Panc1 (cell line): ENCODE measurements around the gene NOC2L. TPM values are rescaled to one million over a fixed set of nuclear protein-coding genes. Genes with fewer than 3 reads are reported as not detected.

ENCODE experiments used
- ATAC-seq: fragments of 200-7000 bp; cut with Tn5 transposase; 2 replicates; pipeline ENCODE4 v1.9.1; 2020; ENCODE audit warnings: mild to moderate bottlenecking, moderate library complexity
- BruUV-seq: library from RNA; stranded (reverse); fragments of 400-500 nt; replicated peaks from 2 replicates; lab custom pipeline; 2021; lab: Mats Ljungman, UMichigan
- CTCF ChIA-PET: fragments of 300-600 bp; sonication (Branson Sonifier 250); formaldehyde crosslinking; loops from one replicate; lab custom pipeline; 2022; ENCODE audit warnings: antibody characterized with exemption; lab: Charles Lee
- POLR2A ChIA-PET: fragments of 300-600 bp; sonication (Branson Sonifier 250); formaldehyde crosslinking; loops from one replicate; lab custom pipeline; 2022; ENCODE audit warnings: antibody characterized with exemption; lab: Charles Lee
- DNase-seq: peaks from one replicate; pipeline ENCODE4 v3.0.0-alpha.2; 2010; ENCODE audit warnings: low read depth, low spot score
- H3K27ac ChIP-seq: 2 replicates; pipeline ENCODE4 v1.5.1; 2011; ENCODE audit warnings: mild to moderate bottlenecking, low read length, inconsistent platforms
- H3K27me3 ChIP-seq: fragments of 200-500 bp; sonication (Bioruptor generic); 2 replicates; pipeline ENCODE4 v1.6.0; 2014; ENCODE audit warnings: low read length, inconsistent platforms; ENCODE audit not compliant: control insufficient read depth, insufficient read depth
- H3K36me3 ChIP-seq: fragments of 200-500 bp; sonication (Bioruptor generic); 2 replicates; pipeline ENCODE4 v1.5.1; 2014; ENCODE audit warnings: inconsistent platforms, mild to moderate bottlenecking, low read length, moderate library complexity; ENCODE audit not compliant: control insufficient read depth, insufficient read depth
- H3K4me1 ChIP-seq: 2 replicates; pipeline ENCODE4 v1.5.1; 2011; ENCODE audit warnings: inconsistent platforms, mild to moderate bottlenecking, low read length, moderate library complexity; ENCODE audit not compliant: control insufficient read depth, insufficient read depth
- H3K4me3 ChIP-seq, 2 experiments: 2 replicates each; pipeline ENCODE4 v1.5.1; 2011 to 2012; ENCODE audit warnings: low read depth in 2 of 2, low read length in 2 of 2, mild to moderate bottlenecking in 2 of 2, inconsistent platforms in 1 of 2, moderate library complexity in 1 of 2
- H3K9me3 ChIP-seq: fragments of 200-500 bp; sonication (Bioruptor generic); 2 replicates; pipeline ENCODE4 v1.5.1; 2014; ENCODE audit warnings: low read depth, mild to moderate bottlenecking, inconsistent platforms, low read length, moderate library complexity; ENCODE audit not compliant: control insufficient read depth, insufficient read depth
- POLR2AphosphoS5 ChIP-seq: IDR thresholded peaks from 2 replicates; pipeline ENCODE4 v1.6.1; 2012; ENCODE audit warnings: mild to moderate bottlenecking, low read depth, low read length, moderate library complexity
- REST ChIP-seq, 2 experiments: IDR thresholded peaks; 2 replicates each; pipeline ENCODE4 v1.6.1; 2011 to 2012; ENCODE audit warnings: low read depth in 2 of 2, control low read depth in 1 of 2, low read length in 1 of 2, mild to moderate bottlenecking in 1 of 2, moderate library complexity in 1 of 2; ENCODE audit not compliant: insufficient read depth in 1 of 2
- SIN3A ChIP-seq: IDR thresholded peaks from 2 replicates; pipeline ENCODE4 v1.6.1; 2012; ENCODE audit warnings: low read depth, mild to moderate bottlenecking, low read length, moderate library complexity, borderline replicate concordance; ENCODE audit not compliant: insufficient read depth
- TCF7L2 ChIP-seq: IDR thresholded peaks from 2 replicates; pipeline ENCODE4 v1.6.1; 2011; ENCODE audit warnings: mild to moderate bottlenecking, low read depth, low read length, inconsistent platforms
- in situ Hi-C: cut with HindIII; loops from 2 replicates; pipeline ENCODE4 v1.10.0; 2016; ENCODE audit warnings: low sequenced_read_pairs, low pct_unique_long_range_greater_than_20kb
- intact Hi-C: fragments of 100-400 bp; cut with micrococcal nuclease; formaldehyde crosslinking; loops from one replicate; pipeline ENCODE4 v1.10.0; 2022; ENCODE audit not compliant: unreplicated experiment
- total RNA-seq: library from RNA; stranded (reverse); gene quantifications from one replicate; pipeline ENCODE4 v1.2.1, GENCODE V29; 2021; ENCODE audit not compliant: unreplicated experiment
- TF ChIP-seq, protein P1 (sequence below): fragments of 450-650 bp; IDR thresholded peaks from 2 replicates; pipeline ENCODE4 v1.5.1; 2017; ENCODE audit warnings: mild to moderate bottlenecking

The NOC2L gene
- total RNA-seq, 1 experiment from 2014 or later: 193 TPM

DNA sequence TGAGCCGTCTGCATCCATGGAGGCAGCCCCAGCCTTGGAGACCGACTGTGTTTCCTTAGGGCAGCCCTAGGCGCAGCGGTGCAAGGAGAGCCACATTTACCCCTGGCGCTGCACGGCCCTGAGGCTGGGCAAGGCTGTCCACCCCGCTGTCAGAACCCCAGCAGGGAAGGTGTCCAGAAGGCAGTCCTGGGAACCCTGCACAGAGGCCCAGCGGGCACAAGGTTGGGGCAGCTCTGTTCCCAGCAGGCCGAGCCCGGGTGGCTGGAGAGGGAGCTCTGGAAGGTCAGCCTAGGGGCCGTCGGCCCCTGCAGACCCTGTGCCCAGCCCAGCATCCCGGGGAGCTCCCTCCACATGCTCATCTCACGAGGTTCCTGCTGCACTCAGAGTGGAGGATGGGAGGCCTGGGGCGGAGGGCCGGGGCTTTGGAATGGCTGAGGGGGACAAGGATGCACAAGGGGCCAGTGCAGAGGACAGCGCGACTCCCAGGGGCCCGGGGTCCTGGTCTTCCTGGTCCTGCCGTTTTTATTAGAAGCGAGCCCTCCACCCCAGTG, 55.3 kb downstream of the NOC2L start:
- H3K27me3 ChIP-seq: no peaks in the 10 kb centered on the region
- peak overlapping the region; percentile 73 for H3K27ac ChIP-seq
- BruUV-seq: no TSS peak
- in situ Hi-C loops (no loop called here), intact Hi-C loops (no loop called here)
- CTCF ChIA-PET: no interaction called here
- no peaks in the 10 kb centered on the region for H3K9me3 ChIP-seq
- H3K4me3 ChIP-seq: peak overlapping the region; percentile 42 to 43
- H3K4me1 ChIP-seq: peaks cover 36% of the 10 kb centered on the region
- POLR2A ChIA-PET: no interaction called here
- H3K36me3 ChIP-seq: no peaks in the 10 kb centered on the region
- DNase-seq: no peak
- peak; percentile 2; the same call in 1 of the 2 replicates for ATAC-seq
- TF ChIP-seq POLR2AphosphoS5 (no peak), REST (IDR thresholded peaks at IDR 0.05; ENCODE audit: insufficient read depth in 1 of 2, low read depth in 2 of 2, low read length in 1 of 2) (no peak), TCF7L2 (no peak)
- TF ChIP-seq, protein P1, sequence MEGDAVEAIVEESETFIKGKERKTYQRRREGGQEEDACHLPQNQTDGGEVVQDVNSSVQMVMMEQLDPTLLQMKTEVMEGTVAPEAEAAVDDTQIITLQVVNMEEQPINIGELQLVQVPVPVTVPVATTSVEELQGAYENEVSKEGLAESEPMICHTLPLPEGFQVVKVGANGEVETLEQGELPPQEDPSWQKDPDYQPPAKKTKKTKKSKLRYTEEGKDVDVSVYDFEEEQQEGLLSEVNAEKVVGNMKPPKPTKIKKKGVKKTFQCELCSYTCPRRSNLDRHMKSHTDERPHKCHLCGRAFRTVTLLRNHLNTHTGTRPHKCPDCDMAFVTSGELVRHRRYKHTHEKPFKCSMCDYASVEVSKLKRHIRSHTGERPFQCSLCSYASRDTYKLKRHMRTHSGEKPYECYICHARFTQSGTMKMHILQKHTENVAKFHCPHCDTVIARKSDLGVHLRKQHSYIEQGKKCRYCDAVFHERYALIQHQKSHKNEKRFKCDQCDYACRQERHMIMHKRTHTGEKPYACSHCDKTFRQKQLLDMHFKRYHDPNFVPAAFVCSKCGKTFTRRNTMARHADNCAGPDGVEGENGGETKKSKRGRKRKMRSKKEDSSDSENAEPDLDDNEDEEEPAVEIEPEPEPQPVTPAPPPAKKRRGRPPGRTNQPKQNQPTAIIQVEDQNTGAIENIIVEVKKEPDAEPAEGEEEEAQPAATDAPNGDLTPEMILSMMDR: no peak

DNA sequence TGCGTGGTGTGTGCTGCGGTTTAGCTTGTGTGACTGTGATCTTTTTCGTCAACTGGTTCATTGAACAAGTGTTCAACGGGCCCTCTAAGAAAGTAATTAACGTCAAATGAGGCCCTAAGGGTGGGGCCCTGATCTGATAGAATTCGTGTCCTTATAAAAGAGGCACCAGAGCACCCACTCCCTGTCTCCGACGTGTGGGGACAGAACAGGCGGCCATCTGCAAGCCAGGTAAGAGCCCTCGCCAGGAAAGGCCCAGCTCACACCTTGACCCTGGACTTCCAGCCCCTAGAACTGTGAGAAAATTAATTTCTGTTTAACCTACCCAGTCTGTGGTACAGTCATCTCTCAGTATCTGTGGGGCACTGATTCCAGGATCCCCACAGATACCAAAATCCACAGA, 55.8 kb downstream of the NOC2L start:
- Histone ChIP-seq H3K27ac (peak overlapping the region; percentile 73), H3K4me3 (no peak overlapping the region; a peak in 1 of 4 replicates), H3K9me3 (no peaks in the 10 kb centered on the region), H3K36me3 (no peaks in the 10 kb centered on the region), H3K4me1 (peaks cover 36% of the 10 kb centered on the region), H3K27me3 (no peaks in the 10 kb centered on the region)
- POLR2A ChIA-PET: no interaction called here
- in situ Hi-C loops: no loop called here
- intact Hi-C loops: no loop called here
- CTCF ChIA-PET: no interaction called here
- no peak for ATAC-seq
- no TSS peak for BruUV-seq
- DNase-seq: no peak
- TF ChIP-seq POLR2AphosphoS5 (no peak), TCF7L2 (no peak), SIN3A (no peak), REST (IDR thresholded peaks at IDR 0.05; ENCODE audit: insufficient read depth in 1 of 2, low read depth in 2 of 2, low read length in 1 of 2) (no peak)
- TF ChIP-seq, protein P1: no peak
